Measurements from ENCODE around the gene DBR1. TPM values are rescaled to one million over a fixed set of nuclear protein-coding genes. Genes with fewer than 3 reads are reported as not detected.

The DBR1 gene
- total and polyA plus RNA-seq, 2 of the 13 experiments (the other 11 are each of a cell fraction or from before 2014, with no cell fraction given), result 6.4 to 16.7 TPM

DNA sequence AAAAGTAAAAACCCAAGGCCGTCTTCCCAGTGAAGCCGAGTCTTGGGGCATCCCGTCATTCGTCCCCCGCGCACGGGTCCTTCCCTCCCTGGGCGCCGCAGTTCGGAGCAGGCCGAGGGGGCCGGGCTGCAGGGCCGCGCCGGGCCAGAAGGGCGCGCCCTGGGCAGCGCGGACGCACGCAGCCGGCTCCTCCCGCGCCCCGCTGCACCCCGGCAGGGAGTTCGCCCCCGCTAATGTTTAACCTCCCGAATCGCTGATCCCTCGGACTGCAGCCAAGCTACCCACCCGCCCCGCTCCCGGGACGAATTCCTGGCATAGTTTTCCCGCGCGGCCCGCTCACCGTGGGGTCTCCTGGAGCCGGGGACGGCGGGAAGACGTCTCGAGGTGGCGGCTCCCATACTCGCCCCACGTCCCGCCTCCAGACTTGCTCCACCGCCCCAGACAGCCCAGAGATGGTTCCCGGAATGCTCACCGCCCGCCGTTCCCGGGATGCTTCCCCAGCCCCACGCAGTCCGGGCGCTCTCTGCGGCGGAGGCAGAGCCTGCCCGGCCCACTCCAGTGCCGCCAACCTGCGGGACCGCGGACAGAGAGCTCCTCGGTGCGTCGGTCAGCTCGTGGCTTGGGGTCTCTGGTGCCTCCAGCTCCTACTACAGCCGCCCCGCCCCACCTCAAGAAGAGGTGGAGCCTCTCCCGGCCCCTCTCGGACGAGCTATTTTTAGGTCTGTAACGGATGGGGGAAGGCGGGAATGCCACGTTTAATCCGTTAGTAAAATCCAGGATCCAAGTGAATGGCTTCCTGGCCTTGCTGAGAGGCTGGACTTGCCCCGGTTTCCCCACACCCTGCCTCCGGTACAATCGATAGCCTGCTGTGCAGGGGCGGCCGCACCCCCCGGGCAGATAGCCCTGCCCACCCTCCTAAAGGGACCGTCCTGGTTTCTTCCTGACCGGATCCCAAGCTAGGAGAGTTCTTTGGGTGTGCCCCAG is 59.4 kb downstream of the DBR1 start, which contains the start of gene DZIP1L (continued):
- TF ChIP-seq, protein P1, sequence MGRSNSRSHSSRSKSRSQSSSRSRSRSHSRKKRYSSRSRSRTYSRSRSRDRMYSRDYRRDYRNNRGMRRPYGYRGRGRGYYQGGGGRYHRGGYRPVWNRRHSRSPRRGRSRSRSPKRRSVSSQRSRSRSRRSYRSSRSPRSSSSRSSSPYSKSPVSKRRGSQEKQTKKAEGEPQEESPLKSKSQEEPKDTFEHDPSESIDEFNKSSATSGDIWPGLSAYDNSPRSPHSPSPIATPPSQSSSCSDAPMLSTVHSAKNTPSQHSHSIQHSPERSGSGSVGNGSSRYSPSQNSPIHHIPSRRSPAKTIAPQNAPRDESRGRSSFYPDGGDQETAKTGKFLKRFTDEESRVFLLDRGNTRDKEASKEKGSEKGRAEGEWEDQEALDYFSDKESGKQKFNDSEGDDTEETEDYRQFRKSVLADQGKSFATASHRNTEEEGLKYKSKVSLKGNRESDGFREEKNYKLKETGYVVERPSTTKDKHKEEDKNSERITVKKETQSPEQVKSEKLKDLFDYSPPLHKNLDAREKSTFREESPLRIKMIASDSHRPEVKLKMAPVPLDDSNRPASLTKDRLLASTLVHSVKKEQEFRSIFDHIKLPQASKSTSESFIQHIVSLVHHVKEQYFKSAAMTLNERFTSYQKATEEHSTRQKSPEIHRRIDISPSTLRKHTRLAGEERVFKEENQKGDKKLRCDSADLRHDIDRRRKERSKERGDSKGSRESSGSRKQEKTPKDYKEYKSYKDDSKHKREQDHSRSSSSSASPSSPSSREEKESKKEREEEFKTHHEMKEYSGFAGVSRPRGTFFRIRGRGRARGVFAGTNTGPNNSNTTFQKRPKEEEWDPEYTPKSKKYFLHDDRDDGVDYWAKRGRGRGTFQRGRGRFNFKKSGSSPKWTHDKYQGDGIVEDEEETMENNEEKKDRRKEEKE (IDR thresholded peaks at IDR 0.05), result no peak
- TF ChIP-seq SRSF1 (optimal IDR thresholded peaks at IDR 0.05; ENCODE audit: low read depth, low read length) (no peak), MAFK (conservative IDR thresholded peaks at IDR 0.05 in 1 of 2, IDR thresholded peaks at IDR 0.05 in 1 of 2; ENCODE audit: low read length in 2 of 2) (no peak), FOXK2 (IDR thresholded peaks at IDR 0.05) (no peak), HDAC1 (CRISPR knock-in tag; IDR thresholded peaks at IDR 0.05) (peak; percentile 15; the same call in 1 of the 2 replicates), ZNF382 (CRISPR knock-in tag; IDR thresholded peaks at IDR 0.05; ENCODE audit: borderline replicate concordance) (no peak), SALL1 (CRISPR knock-in tag; IDR thresholded peaks at IDR 0.05) (no peak), ZNF138 (CRISPR knock-in tag; IDR thresholded peaks at IDR 0.05; ENCODE audit: low read depth) (no peak), AGO2 (optimal IDR thresholded peaks at IDR 0.05; ENCODE audit: low read depth, low read length) (peak; percentile 17), ZNF547 (CRISPR knock-in tag; IDR thresholded peaks at IDR 0.05) (0 out of 2 replicates have a peak, but pooled peaks have one; percentile 47), ZBTB3 (CRISPR knock-in tag; IDR thresholded peaks at IDR 0.05; ENCODE audit: borderline replicate concordance, low read depth) (no peak), SAFB2 (CRISPR knock-in tag; IDR thresholded peaks at IDR 0.05; ENCODE audit: borderline replicate concordance, low read depth) (no peak)
- TF ChIP-seq, protein P2, sequence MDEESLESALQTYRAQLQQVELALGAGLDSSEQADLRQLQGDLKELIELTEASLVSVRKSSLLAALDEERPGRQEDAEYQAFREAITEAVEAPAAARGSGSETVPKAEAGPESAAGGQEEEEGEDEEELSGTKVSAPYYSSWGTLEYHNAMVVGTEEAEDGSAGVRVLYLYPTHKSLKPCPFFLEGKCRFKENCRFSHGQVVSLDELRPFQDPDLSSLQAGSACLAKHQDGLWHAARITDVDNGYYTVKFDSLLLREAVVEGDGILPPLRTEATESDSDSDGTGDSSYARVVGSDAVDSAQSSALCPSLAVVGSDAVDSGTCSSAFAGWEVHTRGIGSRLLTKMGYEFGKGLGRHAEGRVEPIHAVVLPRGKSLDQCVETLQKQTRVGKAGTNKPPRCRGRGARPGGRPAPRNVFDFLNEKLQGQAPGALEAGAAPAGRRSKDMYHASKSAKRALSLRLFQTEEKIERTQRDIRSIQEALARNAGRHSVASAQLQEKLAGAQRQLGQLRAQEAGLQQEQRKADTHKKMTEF (CRISPR knock-in tag; IDR thresholded peaks at IDR 0.05), result no peak
- TF ChIP-seq, protein P3, sequence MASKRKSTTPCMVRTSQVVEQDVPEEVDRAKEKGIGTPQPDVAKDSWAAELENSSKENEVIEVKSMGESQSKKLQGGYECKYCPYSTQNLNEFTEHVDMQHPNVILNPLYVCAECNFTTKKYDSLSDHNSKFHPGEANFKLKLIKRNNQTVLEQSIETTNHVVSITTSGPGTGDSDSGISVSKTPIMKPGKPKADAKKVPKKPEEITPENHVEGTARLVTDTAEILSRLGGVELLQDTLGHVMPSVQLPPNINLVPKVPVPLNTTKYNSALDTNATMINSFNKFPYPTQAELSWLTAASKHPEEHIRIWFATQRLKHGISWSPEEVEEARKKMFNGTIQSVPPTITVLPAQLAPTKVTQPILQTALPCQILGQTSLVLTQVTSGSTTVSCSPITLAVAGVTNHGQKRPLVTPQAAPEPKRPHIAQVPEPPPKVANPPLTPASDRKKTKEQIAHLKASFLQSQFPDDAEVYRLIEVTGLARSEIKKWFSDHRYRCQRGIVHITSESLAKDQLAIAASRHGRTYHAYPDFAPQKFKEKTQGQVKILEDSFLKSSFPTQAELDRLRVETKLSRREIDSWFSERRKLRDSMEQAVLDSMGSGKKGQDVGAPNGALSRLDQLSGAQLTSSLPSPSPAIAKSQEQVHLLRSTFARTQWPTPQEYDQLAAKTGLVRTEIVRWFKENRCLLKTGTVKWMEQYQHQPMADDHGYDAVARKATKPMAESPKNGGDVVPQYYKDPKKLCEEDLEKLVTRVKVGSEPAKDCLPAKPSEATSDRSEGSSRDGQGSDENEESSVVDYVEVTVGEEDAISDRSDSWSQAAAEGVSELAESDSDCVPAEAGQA (IDR thresholded peaks at IDR 0.05; ENCODE audit: low read depth), result no peak
- TF ChIP-seq, protein P3 (CRISPR knock-in tag; IDR thresholded peaks at IDR 0.05; ENCODE audit: borderline replicate concordance), result no peak
- TF ChIP-seq, protein P4, sequence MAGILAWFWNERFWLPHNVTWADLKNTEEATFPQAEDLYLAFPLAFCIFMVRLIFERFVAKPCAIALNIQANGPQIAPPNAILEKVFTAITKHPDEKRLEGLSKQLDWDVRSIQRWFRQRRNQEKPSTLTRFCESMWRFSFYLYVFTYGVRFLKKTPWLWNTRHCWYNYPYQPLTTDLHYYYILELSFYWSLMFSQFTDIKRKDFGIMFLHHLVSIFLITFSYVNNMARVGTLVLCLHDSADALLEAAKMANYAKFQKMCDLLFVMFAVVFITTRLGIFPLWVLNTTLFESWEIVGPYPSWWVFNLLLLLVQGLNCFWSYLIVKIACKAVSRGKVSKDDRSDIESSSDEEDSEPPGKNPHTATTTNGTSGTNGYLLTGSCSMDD (CRISPR knock-in tag; IDR thresholded peaks at IDR 0.05), result no peak
